PC-9 (cell line): Measurements from ENCODE around the gene NFE2L3. TPM values are rescaled to one million over a fixed set of nuclear protein-coding genes. Genes with fewer than 3 reads are reported as not detected.
"Not testable (repeated sequence)": the region's sequence is repeated elsewhere in the genome, so short reads cannot be mapped to it uniquely, and the experiment has no call there.

Experiments used
- BruUV-seq: library from RNA; stranded (reverse); fragments of 400-500 nt; replicated peaks from 2 replicates; lab custom pipeline; 2021; lab: Mats Ljungman, UMichigan
- CTCF ChIA-PET: fragments of 300-600 bp; sonication (Branson Sonifier 250); formaldehyde crosslinking; loops from one replicate; lab custom pipeline; 2022; ENCODE audit warnings: antibody characterized with exemption; lab: Charles Lee
- POLR2A ChIA-PET: fragments of 300-600 bp; sonication (Branson Sonifier 250); formaldehyde crosslinking; loops from one replicate; lab custom pipeline; 2022; ENCODE audit warnings: antibody characterized with exemption; ENCODE audit not compliant: unreplicated experiment; lab: Charles Lee
- DNase-seq, 2 experiments: peaks; one replicate each; pipeline versions ENCODE4 v3.0.0 to v3.0.0-alpha.2; 2015 to 2022; ENCODE audit warnings: mixed read lengths in 1 of 2
- H2AFZ ChIP-seq: fragments of 200-600 bp; sonication (generic); 2 replicates; pipeline ENCODE4 v1.8.1; 2017; ENCODE audit warnings: antibody characterized with exemption
- H3F3A ChIP-seq: fragments of 200-600 bp; sonication (generic); 2 replicates; pipeline ENCODE4 v1.8.1; 2017; ENCODE audit warnings: antibody characterized with exemption, mild to moderate bottlenecking, low read depth; ENCODE audit not compliant: insufficient read depth
- H3K27ac ChIP-seq: fragments of 200-600 bp; sonication (generic); 2 replicates; pipeline ENCODE4 v1.6.1; 2016; ENCODE audit warnings: mixed run types
- H3K27me3 ChIP-seq: fragments of 200-600 bp; sonication (generic); 2 replicates; pipeline ENCODE4 v1.6.1; 2016; ENCODE audit warnings: low read depth, mixed run types; ENCODE audit not compliant: insufficient read depth
- H3K36me3 ChIP-seq: fragments of 200-600 bp; sonication (generic); 2 replicates; pipeline ENCODE4 v1.6.1; 2016; ENCODE audit warnings: low read depth, mixed run types
- H3K4me1 ChIP-seq: fragments of 200-600 bp; sonication (generic); replicated peaks from 2 replicates; pipeline ENCODE4 v1.6.1; 2016; ENCODE audit warnings: mixed run types; ENCODE audit not compliant: insufficient read depth
- H3K4me2 ChIP-seq: fragments of 200-600 bp; sonication (generic); 2 replicates; pipeline ENCODE4 v1.6.1; 2017; ENCODE audit warnings: mixed run types
- H3K4me3 ChIP-seq: fragments of 200-600 bp; sonication (generic); 2 replicates; pipeline ENCODE4 v1.6.1; 2016; ENCODE audit warnings: mixed run types
- H3K79me2 ChIP-seq: fragments of 200-600 bp; sonication (generic); 2 replicates; pipeline ENCODE4 v1.6.1; 2017; ENCODE audit warnings: low read depth, mixed run types
- H3K9me2 ChIP-seq: fragments of 200-600 bp; sonication (generic); 2 replicates; pipeline ENCODE4 v1.8.1; 2017; ENCODE audit warnings: mild to moderate bottlenecking; ENCODE audit not compliant: insufficient read depth
- H3K9me3 ChIP-seq: fragments of 200-600 bp; sonication (generic); 2 replicates; pipeline ENCODE4 v1.8.1; 2016; ENCODE audit warnings: low read depth; ENCODE audit not compliant: insufficient read depth
- H4K20me1 ChIP-seq: fragments of 200-600 bp; sonication (generic); 2 replicates; pipeline ENCODE4 v1.8.1; 2017; ENCODE audit not compliant: insufficient read depth
- EZH2 ChIP-seq: fragments of 200-600 bp; sonication (generic); IDR thresholded peaks from 2 replicates; pipeline ENCODE4 v1.8.0; 2017; ENCODE audit warnings: antibody characterized with exemption, low read depth
- intact Hi-C: fragments of 100-400 bp; cut with micrococcal nuclease; formaldehyde crosslinking; loops from one replicate; pipeline ENCODE4 v1.10.0; 2022; ENCODE audit not compliant: unreplicated experiment
- total RNA-seq: library from RNA; stranded (reverse); gene quantifications from 2 replicates; pipeline ENCODE4 v1.2.3, GENCODE V29; 2021
- TF ChIP-seq, protein P1 (sequence below): fragments of 200-600 bp; sonication (generic); conservative IDR thresholded peaks from 2 replicates; pipeline ENCODE4 v1.6.1; 2017; ENCODE audit warnings: mixed run types, antibody characterized with exemption, mild to moderate bottlenecking, moderate library complexity

Gene NFE2L3
- total RNA-seq, 1 experiment from 2014 or later, result 49.1 TPM

DNA sequence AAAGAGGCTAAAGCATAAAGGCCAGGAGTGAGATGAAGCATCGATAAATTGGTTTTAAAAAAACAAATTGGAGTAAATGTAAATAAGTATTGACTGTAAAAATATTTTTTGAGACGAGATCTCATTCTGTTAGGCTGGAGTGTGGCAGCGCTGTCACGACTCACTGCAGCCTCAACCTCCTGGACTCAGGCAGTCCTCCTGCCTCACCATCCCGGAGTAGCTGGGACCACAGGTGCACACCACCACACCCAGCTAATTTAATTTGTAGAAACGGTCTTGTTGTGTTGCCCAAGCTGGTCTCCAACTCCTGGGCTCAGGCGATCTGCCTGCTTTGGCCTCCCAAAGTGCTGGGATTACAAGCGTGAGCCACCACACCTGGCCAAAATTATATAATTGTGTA lies 30.7 kb downstream of the NFE2L3 start:
- ChIA-PET CTCF (no interaction called here), POLR2A (interaction anchor here (0.7 kb wide), 1 partner anchor 23 kb away, joined by 4 read pairs; no protein-coding TSS in a partner anchor)
- DNase-seq, result no peak

DNA sequence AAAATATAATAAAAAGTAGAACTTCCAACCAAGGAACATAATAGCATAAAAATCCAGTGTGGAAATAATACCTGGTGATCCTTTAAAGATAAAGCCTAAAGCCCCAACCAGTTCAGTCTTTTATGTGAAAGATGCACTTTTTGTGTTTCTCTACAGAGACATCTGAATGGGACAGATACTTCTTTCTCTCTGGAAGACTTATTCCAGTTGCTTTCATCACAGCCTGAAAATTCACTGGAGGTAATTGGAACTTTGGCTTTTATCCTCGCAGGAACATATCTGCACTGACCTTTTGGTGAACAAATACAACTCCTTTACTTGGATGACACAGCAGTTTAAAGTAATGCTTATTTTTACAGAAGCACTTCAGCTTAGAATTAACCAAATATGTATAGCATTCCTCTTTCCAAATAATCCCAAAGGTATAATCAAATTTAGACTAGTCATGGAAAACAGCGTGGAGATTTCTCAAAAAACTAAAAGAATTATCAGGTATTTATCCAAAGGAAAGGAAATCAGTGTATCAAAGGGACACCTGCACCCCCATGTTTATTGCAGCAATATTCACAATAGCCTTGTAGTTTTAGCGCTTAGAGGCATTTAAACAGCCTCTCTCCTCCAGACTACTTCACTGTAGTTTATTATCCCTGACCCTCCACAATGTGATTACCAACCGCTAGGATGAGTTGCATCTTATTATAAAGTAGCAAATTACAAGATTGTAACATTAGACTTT lies 31.7 kb downstream of the NFE2L3 start:
- no peak for DNase-seq
- TF ChIP-seq, protein P1, sequence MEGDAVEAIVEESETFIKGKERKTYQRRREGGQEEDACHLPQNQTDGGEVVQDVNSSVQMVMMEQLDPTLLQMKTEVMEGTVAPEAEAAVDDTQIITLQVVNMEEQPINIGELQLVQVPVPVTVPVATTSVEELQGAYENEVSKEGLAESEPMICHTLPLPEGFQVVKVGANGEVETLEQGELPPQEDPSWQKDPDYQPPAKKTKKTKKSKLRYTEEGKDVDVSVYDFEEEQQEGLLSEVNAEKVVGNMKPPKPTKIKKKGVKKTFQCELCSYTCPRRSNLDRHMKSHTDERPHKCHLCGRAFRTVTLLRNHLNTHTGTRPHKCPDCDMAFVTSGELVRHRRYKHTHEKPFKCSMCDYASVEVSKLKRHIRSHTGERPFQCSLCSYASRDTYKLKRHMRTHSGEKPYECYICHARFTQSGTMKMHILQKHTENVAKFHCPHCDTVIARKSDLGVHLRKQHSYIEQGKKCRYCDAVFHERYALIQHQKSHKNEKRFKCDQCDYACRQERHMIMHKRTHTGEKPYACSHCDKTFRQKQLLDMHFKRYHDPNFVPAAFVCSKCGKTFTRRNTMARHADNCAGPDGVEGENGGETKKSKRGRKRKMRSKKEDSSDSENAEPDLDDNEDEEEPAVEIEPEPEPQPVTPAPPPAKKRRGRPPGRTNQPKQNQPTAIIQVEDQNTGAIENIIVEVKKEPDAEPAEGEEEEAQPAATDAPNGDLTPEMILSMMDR, result no peak
- TF ChIP-seq EZH2, result no peak
- Histone ChIP-seq H3K4me2 (no peak overlapping the region), H3K9me2 (no peaks in the 10 kb centered on the region), H3K27ac (peak overlapping the region; percentile 57), H3K4me3 (no peak overlapping the region), H3K36me3 (peaks cover 57% of the 10 kb centered on the region), H3F3A (peaks cover 100% of the 10 kb centered on the region), H3K4me1 (no peaks in the 10 kb centered on the region; the same call in 1 of the 2 replicates), H3K9me3 (no peaks in the 10 kb centered on the region), H3K27me3 (no peaks in the 10 kb centered on the region), H2AFZ (no peak overlapping the region), H3K79me2 (peaks cover 7% of the 10 kb centered on the region; the same call in 1 of the 2 replicates), H4K20me1 (peaks cover 24% of the 10 kb centered on the region)
- ChIA-PET CTCF (no interaction called here), POLR2A (interaction anchor here (0.6 to 0.7 kb wide), 4 partner anchors 11 to 63 kb away, joined by 3 to 6 read pairs (median 4); no protein-coding TSS in a partner anchor)
- BruUV-seq, result no TSS peak
- intact Hi-C loops, result loop anchor here (1.0 kb wide), 1 partner anchor 92 kb away; no protein-coding TSS in a partner anchor

More for the DNA sequence above, 30.7 kb downstream of the NFE2L3 start:
- no peaks in the 10 kb centered on the region for H3K9me3 ChIP-seq
- peaks cover 14% of the 10 kb centered on the region; the same call in 1 of the 2 replicates for H4K20me1 ChIP-seq
- peaks cover 13% of the 10 kb centered on the region for H3K79me2 ChIP-seq
- peaks cover 62% of the 10 kb centered on the region for H3K36me3 ChIP-seq
- BruUV-seq, result no TSS peak
- no peak for TF ChIP-seq EZH2
- TF ChIP-seq, protein P1, result no peak
- H3F3A ChIP-seq, result peaks cover 98% of the 10 kb centered on the region
- no peak overlapping the region for H3K4me3 ChIP-seq
- intact Hi-C loops, result no loop called here
- peak overlapping the region; percentile 57 for H3K27ac ChIP-seq
- no peaks in the 10 kb centered on the region for H3K27me3 ChIP-seq
- peaks cover 3% of the 10 kb centered on the region; the same call in 1 of the 2 replicates for H3K4me1 ChIP-seq
- H2AFZ ChIP-seq, result no peak overlapping the region
- no peak overlapping the region for H3K4me2 ChIP-seq
- H3K9me2 ChIP-seq, result no peaks in the 10 kb centered on the region

DNA sequence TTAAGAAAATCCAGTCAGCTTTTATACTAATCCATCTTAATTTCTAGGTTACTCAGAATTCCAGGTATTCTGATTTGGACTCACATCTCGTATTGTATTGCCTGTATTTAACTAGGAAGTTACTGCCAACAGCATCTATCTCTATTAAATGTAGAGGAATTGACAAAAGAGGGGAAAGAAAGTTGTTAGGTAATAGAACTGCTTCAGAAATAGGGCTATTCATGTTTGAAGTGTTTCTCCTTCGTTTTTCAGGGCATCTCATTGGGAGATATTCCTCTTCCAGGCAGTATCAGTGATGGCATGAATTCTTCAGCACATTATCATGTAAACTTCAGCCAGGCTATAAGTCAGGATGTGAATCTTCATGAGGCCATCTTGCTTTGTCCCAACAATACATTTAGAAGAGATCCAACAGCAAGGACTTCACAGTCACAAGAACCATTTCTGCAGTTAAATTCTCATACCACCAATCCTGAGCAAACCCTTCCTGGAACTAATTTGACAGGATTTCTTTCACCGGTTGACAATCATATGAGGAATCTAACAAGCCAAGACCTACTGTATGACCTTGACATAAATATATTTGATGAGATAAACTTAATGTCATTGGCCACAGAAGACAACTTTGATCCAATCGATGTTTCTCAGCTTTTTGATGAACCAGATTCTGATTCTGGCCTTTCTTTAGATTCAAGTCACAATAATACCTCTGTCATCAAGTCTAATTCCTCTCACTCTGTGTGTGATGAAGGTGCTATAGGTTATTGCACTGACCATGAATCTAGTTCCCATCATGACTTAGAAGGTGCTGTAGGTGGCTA lies 32.5 kb downstream of the NFE2L3 start:
- H2AFZ ChIP-seq, H3K4me3 ChIP-seq, H3K4me2 ChIP-seq, DNase-seq, H3K9me2 ChIP-seq, H3K27me3 ChIP-seq, H3K4me1 ChIP-seq, BruUV-seq, H3K9me3 ChIP-seq, CTCF ChIA-PET: not testable (repeated sequence)
- H4K20me1 ChIP-seq, result peaks cover 32% of the 10 kb centered on the region
- intact Hi-C loops, result loop anchor here (1.0 kb wide), 1 partner anchor 93 kb away; no protein-coding TSS in a partner anchor
- H3K36me3 ChIP-seq, result peaks cover 61% of the 10 kb centered on the region
- peak overlapping the region; percentile 57 for H3K27ac ChIP-seq
- POLR2A ChIA-PET, result interaction anchor here (0.7 kb wide), 1 partner anchor 15 kb away, joined by 4 read pairs; no protein-coding TSS in a partner anchor
- peaks cover 100% of the 10 kb centered on the region for H3F3A ChIP-seq
- H3K79me2 ChIP-seq, result peaks cover 11% of the 10 kb centered on the region
